Measurements from ENCODE around the gene POMT2.

POMT2 gene

GRCh38 chr14:77225254-77225653, 95.4 kb downstream of the POMT2 start:
- no peak overlapping the region for H3K4me3 Mint-ChIP-seq
- no peaks in the 10 kb centered on the region for H3K4me1 Mint-ChIP-seq
- ATAC-seq (no peak), DNase-seq (no peak)
- no peaks in the 10 kb centered on the region for H3K27me3 Mint-ChIP-seq
- no peak overlapping the region for H3K27ac Mint-ChIP-seq
- H3K9me3 Mint-ChIP-seq, result no peaks in the 10 kb centered on the region

Data from stimulated activated naive CD8-positive, alpha-beta T cell treated with anti-CD3 and anti-CD28 coated beads, Interleukin-15, amount 100 ng/mL, for 72 hours (primary cell).